ENCODE data around the gene DNAAF1.

The DNAAF1 gene

GRCh38 chr16:84182680-84183571 is 37.8 kb downstream of the DNAAF1 start:
- Histone ChIP-seq H2BK12ac (ENCODE audit: low read length in 2 of 2) (no peak overlapping the region), H4K8ac (ENCODE audit: low read length) (no peak overlapping the region), H2AFZ (ENCODE audit: low read depth, low read length) (no peak overlapping the region), H2BK15ac (ENCODE audit: low read depth, poor library complexity, severe bottlenecking) (no peak overlapping the region), H3K18ac (ENCODE audit: low read depth in 1 of 2, low read length in 2 of 2) (no peak overlapping the region), H2AK5ac (ENCODE audit: low read length, severe bottlenecking) (no peak overlapping the region), H3K36me3 (ENCODE audit: control insufficient read depth in 1 of 2, insufficient read depth in 2 of 2, low read depth in 1 of 2, low read length in 2 of 2) (peaks cover 63 to 74% of the 10 kb centered on the region in 2 experiments), H4K91ac (ENCODE audit: low read length) (no peak overlapping the region), H3K4me1 (ENCODE audit: control insufficient read depth, insufficient read depth, low read depth, low read length) (peaks cover 9% of the 10 kb centered on the region), H3K79me1 (replicated peaks; ENCODE audit: low read length, poor library complexity, severe bottlenecking) (peaks cover 48% of the 10 kb centered on the region), H3K4ac (ENCODE audit: low read depth in 1 of 2, low read length in 2 of 2) (no peak overlapping the region), H3K14ac (ENCODE audit: low read length in 2 of 2) (no peak overlapping the region), H3K27me3 (ENCODE audit: control insufficient read depth in 1 of 2, insufficient read depth in 1 of 2, low read length in 2 of 2) (no peaks in the 10 kb centered on the region), H3K9ac (ENCODE audit: low read length) (no peak overlapping the region), H3K9me3 (ENCODE audit: control insufficient read depth, low read length) (no peaks in the 10 kb centered on the region), H3K27ac (ENCODE audit: low read length, poor library complexity, severe bottlenecking) (no peak overlapping the region), H2BK120ac (ENCODE audit: low read depth, low read length) (no peak overlapping the region), H3K4me2 (ENCODE audit: low read length, poor library complexity, severe bottlenecking) (no peak overlapping the region), H2BK5ac (ENCODE audit: low read depth, low read length, poor library complexity, severe bottlenecking) (no peak overlapping the region), H3K4me3 (ENCODE audit: insufficient read depth in 1 of 2, low read depth in 1 of 2, low read length in 2 of 2) (no peak overlapping the region), H3K23ac (ENCODE audit: low read length in 2 of 2) (no peak overlapping the region)
- 97% methylated on average over 26 of the region's 26 CpGs for WGBS
- DNase-seq, result no peak

- DNase-seq, result no peak
- Histone ChIP-seq H4K91ac (ENCODE audit: low read length) (no peak overlapping the region), H3K4ac (ENCODE audit: low read depth in 1 of 2, low read length in 2 of 2) (no peak overlapping the region), H3K9ac (ENCODE audit: low read length) (no peak overlapping the region), H3K14ac (ENCODE audit: low read length in 2 of 2) (no peak overlapping the region), H3K36me3 (ENCODE audit: control insufficient read depth in 1 of 2, insufficient read depth in 2 of 2, low read depth in 1 of 2, low read length in 2 of 2) (peaks cover 57 to 68% of the 10 kb centered on the region in 2 experiments), H3K23ac (ENCODE audit: low read length in 2 of 2) (no peak overlapping the region), H2AK5ac (ENCODE audit: low read length, severe bottlenecking) (no peak overlapping the region), H3K79me1 (replicated peaks; ENCODE audit: low read length, poor library complexity, severe bottlenecking) (peaks cover 48% of the 10 kb centered on the region), H2BK12ac (ENCODE audit: low read length in 2 of 2) (no peak overlapping the region), H2AFZ (ENCODE audit: low read depth, low read length) (no peak overlapping the region), H3K4me2 (ENCODE audit: low read length, poor library complexity, severe bottlenecking) (no peak overlapping the region), H4K8ac (ENCODE audit: low read length) (no peak overlapping the region), H2BK5ac (ENCODE audit: low read depth, low read length, poor library complexity, severe bottlenecking) (no peak overlapping the region), H3K4me3 (ENCODE audit: insufficient read depth in 1 of 2, low read depth in 1 of 2, low read length in 2 of 2) (no peak overlapping the region), H3K27ac (ENCODE audit: low read length, poor library complexity, severe bottlenecking) (no peak overlapping the region), H2BK120ac (ENCODE audit: low read depth, low read length) (no peak overlapping the region), H3K9me3 (ENCODE audit: control insufficient read depth, low read length) (no peaks in the 10 kb centered on the region), H2BK15ac (ENCODE audit: low read depth, poor library complexity, severe bottlenecking) (no peak overlapping the region), H3K18ac (ENCODE audit: low read depth in 1 of 2, low read length in 2 of 2) (no peak overlapping the region), H3K27me3 (ENCODE audit: control insufficient read depth in 1 of 2, insufficient read depth in 1 of 2, low read length in 2 of 2) (no peaks in the 10 kb centered on the region), H3K4me1 (ENCODE audit: control insufficient read depth, insufficient read depth, low read depth, low read length) (peaks cover 5% of the 10 kb centered on the region)
- WGBS, result 97% methylated on average over 5 of the region's 5 CpGs
These were observed 38.4 kb downstream of the DNAAF1 start for GRCh38 chr16:84183572-84183875.

DNA sequence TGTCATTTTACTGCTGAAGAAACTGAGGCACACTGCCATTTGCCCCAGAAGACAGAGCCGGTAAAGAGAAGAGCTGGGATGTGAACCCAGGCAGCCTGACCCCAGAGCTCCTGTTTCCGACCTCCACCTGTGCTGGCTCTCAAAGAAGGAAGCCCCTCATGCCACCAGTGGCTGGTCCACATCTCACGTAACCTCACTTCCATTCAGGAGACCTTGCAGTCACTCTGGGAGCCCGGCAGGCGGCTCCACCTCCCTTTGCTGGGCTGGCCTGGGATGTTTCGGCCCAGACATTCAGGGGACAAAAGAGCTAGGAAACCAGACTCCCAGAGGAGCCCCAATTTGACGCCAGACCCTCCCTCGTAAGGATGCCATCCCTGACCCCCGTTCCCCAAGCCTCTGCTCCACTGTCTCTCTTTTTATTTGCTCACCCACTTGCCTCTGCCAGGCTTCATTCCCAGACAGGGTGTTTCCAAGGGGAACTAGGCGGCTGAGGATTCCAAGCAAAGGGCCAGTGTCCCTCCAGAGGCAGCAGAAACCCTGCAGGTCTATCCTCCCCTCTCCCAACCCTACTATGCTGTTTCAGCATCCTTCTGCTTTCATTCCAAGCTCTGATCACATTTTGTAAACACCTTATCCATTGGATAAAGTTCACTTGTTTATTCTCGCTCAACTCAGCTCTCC is 38.9 kb downstream of the DNAAF1 start:
- Histone ChIP-seq H3K79me1 (replicated peaks; ENCODE audit: low read length, poor library complexity, severe bottlenecking) (peaks cover 48% of the 10 kb centered on the region), H2AK5ac (ENCODE audit: low read length, severe bottlenecking) (no peak overlapping the region), H3K23ac (ENCODE audit: low read length in 2 of 2) (no peak overlapping the region), H3K9ac (ENCODE audit: low read length) (no peak overlapping the region), H2BK15ac (ENCODE audit: low read depth, poor library complexity, severe bottlenecking) (no peak overlapping the region), H3K4me3 (ENCODE audit: insufficient read depth in 1 of 2, low read depth in 1 of 2, low read length in 2 of 2) (no peak overlapping the region), H3K4me1 (ENCODE audit: control insufficient read depth, insufficient read depth, low read depth, low read length) (peaks cover 5% of the 10 kb centered on the region), H2AFZ (ENCODE audit: low read depth, low read length) (no peak overlapping the region), H3K14ac (ENCODE audit: low read length in 2 of 2) (no peak overlapping the region), H3K27me3 (ENCODE audit: control insufficient read depth in 1 of 2, insufficient read depth in 1 of 2, low read length in 2 of 2) (no peaks in the 10 kb centered on the region), H2BK120ac (ENCODE audit: low read depth, low read length) (no peak overlapping the region), H2BK5ac (ENCODE audit: low read depth, low read length, poor library complexity, severe bottlenecking) (no peak overlapping the region), H4K91ac (ENCODE audit: low read length) (no peak overlapping the region), H3K4me2 (ENCODE audit: low read length, poor library complexity, severe bottlenecking) (no peak overlapping the region), H3K9me3 (ENCODE audit: control insufficient read depth, low read length) (no peaks in the 10 kb centered on the region), H3K27ac (ENCODE audit: low read length, poor library complexity, severe bottlenecking) (no peak overlapping the region), H3K4ac (ENCODE audit: low read depth in 1 of 2, low read length in 2 of 2) (no peak overlapping the region), H3K18ac (ENCODE audit: low read depth in 1 of 2, low read length in 2 of 2) (no peak overlapping the region), H2BK12ac (ENCODE audit: low read length in 2 of 2) (no peak overlapping the region), H3K36me3 (ENCODE audit: control insufficient read depth in 1 of 2, insufficient read depth in 2 of 2, low read depth in 1 of 2, low read length in 2 of 2) (peaks cover 52 to 63% of the 10 kb centered on the region in 2 experiments), H4K8ac (ENCODE audit: low read length) (no peak overlapping the region)
- no peak for DNase-seq
- 98% methylated on average over 11 of the region's 11 CpGs for WGBS

DNA sequence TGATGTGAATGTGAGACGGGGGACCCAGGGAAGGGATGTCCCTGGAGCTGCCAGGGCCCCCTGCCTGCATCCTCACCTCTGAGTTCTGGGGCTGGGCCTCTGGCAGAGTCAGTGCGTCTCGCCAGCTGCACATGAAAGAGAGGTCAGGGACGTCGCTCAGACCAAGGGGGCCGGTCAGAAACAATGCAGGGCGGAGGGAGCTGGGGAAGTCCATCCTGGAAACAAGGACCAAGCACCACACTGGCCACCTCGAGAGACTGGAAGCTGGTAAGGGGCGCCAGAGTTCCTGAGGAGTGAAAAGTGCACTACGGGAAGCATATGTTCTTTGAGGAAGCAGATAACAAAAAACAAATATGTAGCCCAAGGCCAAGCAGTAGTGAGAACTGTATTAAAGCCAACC is 39.7 kb downstream of the DNAAF1 start:
- Histone ChIP-seq H3K4me2 (ENCODE audit: low read length, poor library complexity, severe bottlenecking) (no peak overlapping the region), H3K4ac (ENCODE audit: low read depth in 1 of 2, low read length in 2 of 2) (no peak overlapping the region), H3K23ac (ENCODE audit: low read length in 2 of 2) (no peak overlapping the region), H4K8ac (ENCODE audit: low read length) (no peak overlapping the region), H4K91ac (ENCODE audit: low read length) (no peak overlapping the region), H2BK5ac (ENCODE audit: low read depth, low read length, poor library complexity, severe bottlenecking) (no peak overlapping the region), H3K27ac (ENCODE audit: low read length, poor library complexity, severe bottlenecking) (no peak overlapping the region), H2AFZ (ENCODE audit: low read depth, low read length) (no peak overlapping the region), H3K27me3 (ENCODE audit: control insufficient read depth in 1 of 2, insufficient read depth in 1 of 2, low read length in 2 of 2) (no peaks in the 10 kb centered on the region), H3K9me3 (ENCODE audit: control insufficient read depth, low read length) (no peaks in the 10 kb centered on the region), H3K14ac (ENCODE audit: low read length in 2 of 2) (no peak overlapping the region), H2BK12ac (ENCODE audit: low read length in 2 of 2) (no peak overlapping the region), H2BK15ac (ENCODE audit: low read depth, poor library complexity, severe bottlenecking) (no peak overlapping the region), H3K9ac (ENCODE audit: low read length) (no peak overlapping the region), H3K36me3 (ENCODE audit: control insufficient read depth in 1 of 2, insufficient read depth in 2 of 2, low read depth in 1 of 2, low read length in 2 of 2) (peaks cover 46 to 55% of the 10 kb centered on the region in 2 experiments), H2AK5ac (ENCODE audit: low read length, severe bottlenecking) (no peak overlapping the region), H3K4me3 (ENCODE audit: insufficient read depth in 1 of 2, low read depth in 1 of 2, low read length in 2 of 2) (no peak overlapping the region), H2BK120ac (ENCODE audit: low read depth, low read length) (no peak overlapping the region), H3K4me1 (ENCODE audit: control insufficient read depth, insufficient read depth, low read depth, low read length) (peaks cover 5% of the 10 kb centered on the region), H3K79me1 (replicated peaks; ENCODE audit: low read length, poor library complexity, severe bottlenecking) (peaks cover 48% of the 10 kb centered on the region), H3K18ac (ENCODE audit: low read depth in 1 of 2, low read length in 2 of 2) (no peak overlapping the region)
- 95% methylated on average over 10 of the region's 10 CpGs for WGBS
- DNase-seq, result no peak

Measured in mesenchymal stem cell (in vitro differentiated cells and primary cell).